Measurements from ENCODE around the gene PACRG. TPM values are rescaled to one million over a fixed set of nuclear protein-coding genes. Genes with fewer than 3 reads are reported as not detected.
A peak's percentile ranks its signal among the peaks of the same experiment; 100 is the strongest.
"Not testable (repeated sequence)": the region's sequence is repeated elsewhere in the genome, so short reads cannot be mapped to it uniquely, and the experiment has no call there.

The PACRG gene
- polyA plus RNA-seq, 1 donor, result 20.2 TPM

DNA sequence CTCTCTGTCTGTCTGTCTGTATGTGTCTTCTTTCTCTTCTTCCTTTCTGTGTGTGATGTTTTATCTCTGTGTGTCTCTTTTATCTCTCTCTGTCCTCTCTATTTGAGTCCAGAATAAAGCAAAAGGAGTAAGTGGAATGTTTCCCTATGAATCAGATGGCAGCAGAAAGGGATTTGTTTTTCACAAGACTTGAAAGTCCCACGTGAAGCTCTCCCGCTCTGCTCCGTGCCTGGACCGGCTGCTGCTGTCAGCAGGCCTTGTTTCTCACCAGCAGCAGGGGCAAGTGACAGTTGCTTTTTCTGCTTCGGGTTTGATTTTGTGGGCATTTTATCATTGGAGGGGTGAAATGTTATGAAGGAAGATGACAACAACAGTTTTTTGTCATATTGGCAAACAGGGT is 212.7 kb downstream of the PACRG start:
- no peak for DNase-seq

DNA sequence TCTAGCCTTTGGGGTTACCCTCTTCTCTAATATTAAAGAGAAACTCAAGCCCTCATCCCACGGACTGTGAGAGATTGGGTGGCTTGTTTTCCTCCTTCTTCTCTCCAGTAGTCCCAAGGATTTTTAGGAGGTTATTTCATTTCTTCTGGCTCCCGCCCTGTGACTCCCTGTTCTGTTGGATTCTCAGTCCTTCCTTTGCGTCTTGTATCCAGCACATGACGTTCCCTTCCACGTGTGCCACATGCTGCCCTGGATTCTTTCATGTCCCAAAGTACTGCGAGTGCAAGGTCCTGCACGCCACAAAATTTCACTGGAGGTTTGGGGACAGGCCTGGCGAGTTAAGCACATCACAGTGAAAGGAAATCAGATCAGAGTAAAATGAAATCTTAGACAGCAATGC is 213.4 kb downstream of the PACRG start:
- no peak for DNase-seq

DNA sequence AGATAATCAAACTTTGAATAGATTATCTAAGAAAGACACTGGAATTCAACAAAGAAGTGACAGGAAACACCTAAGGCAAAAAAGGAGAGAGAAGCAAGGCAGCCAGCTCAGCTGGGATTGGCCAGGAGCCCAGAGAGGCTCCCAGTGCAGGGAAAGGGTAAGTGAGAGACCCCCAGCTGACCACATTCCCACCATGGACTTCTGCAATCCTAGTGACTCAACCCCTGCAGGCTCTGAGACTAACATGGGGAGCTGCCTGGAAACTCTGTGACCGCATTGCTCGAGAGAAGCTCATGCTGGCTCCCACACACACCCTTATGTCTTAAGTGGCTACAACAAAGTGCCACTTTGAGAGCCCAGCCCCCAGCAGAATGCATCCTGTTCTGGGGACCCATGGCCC is 215.1 kb downstream of the PACRG start:
- no peak for DNase-seq

DNA sequence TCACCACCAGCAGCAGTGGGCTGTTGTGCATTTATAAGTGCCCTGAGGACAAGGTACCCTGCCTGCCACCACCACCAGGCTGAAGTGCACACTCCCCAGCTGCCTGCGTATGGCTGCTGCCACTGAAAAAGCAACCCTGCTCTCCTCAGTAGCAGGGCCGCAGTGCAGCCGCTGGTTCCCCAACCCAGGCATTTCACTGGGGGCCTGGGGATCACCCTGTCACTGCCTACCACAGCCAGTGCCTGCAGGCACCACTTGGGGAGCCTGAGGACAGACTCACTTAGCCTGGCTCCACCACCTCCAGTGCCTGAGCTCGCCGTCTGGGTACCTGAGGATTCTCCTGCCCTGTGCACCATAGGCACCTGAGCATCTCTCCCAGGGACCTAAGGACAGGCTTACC is 215.6 kb downstream of the PACRG start:
- DNase-seq, result no peak

DNA sequence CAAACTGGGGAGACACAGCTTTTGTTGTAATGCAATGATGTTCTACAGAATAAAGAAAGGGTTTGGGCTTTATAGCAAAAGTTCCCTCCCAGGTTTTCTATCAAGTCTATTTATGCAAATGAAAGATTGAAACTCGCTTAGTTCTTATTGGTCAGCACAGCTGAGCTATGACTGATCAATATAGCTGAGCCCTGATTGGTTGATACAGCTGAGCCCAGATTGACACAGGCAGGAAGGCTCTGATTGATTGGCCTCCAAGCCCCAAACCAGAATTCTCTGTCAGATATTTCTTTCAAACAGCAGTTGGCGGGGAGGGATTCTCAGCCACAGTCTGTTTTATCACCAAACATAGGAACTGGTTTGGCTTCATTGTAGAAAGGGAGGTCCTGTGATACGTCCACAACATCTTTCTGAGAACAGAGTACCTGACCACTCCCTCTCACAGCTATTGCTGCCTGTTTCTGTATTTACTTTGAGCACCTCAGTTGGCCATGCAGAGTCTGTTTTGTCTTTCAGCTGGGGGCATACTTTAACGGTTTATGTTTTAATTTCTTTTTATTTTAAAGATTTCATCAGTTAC is 223.5 kb downstream of the PACRG start:
- no peak for DNase-seq

DNA sequence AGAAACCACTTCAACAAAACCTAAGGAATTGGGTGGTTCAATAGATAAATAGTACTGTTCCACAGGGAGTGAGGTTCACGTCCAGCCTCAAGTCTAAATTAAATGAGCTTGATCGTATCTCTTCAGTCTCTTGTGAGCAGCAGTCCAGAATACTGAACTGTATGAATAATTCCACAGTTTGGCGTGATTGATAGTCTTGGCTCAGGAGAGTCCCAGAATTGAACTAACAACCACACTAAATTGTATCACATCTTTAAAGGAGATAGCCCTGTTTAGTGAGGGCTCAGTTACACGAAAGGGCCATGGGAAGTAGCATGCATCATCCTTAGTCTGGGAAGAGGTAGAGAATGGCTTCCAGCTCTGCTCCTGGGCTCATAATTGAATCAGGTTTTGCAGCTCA is 224.6 kb downstream of the PACRG start:
- no peak for DNase-seq

DNA sequence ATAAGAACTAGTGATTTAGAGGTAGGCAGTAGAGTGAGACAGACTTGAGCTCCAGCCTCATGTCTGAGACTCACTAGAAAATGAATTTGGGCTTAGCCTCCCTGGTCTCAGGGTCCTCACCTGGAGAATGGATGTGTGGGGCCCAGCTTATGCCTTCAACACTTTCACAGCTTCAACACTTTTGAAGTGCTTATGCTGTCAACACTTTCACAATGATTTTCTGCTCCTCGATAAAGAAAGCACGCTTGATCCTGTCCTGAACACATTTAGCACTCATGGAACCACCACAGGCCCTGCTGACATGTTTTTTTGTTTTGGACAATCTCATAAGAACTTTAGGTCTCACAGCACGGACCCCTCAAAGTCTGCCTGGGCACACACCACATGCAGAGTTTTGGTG is 229.3 kb downstream of the PACRG start:
- DNase-seq, result no peak

DNA sequence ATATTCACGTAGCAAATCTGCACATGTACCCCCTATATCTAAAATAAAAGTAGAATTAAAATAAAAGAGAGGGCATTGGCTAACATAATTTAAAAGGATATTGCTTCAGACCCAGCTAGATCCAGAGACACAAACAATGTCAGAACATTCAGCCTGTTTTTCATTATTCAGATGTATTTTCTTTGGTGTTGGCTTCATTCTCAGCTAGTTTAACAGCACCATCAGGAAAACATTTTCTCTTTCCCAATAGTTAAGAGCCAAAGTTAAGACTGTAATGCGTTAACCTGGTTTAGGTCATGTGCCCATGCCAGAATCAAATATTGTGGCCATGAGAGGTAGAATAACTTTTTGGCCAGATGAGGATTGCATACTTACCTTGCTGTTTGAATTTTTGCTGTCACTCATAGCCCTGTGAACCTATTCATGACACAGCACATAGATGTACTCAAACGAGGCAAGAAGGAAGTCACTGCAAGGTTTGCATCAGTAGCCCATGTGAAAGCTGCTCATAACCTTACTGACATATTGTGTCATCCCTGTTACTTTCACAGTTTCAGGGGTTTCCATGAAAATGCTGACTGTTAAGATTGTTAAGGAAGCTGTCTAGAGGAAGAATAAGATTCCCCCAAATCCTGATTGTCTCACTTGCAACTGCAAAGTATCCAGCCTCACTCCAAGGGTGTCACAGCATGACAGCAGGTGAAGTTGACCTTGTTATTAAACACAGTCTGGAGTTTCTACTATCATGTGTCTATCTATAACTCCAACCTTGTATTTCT is 233.1 kb downstream of the PACRG start:
- no peak for DNase-seq

DNA sequence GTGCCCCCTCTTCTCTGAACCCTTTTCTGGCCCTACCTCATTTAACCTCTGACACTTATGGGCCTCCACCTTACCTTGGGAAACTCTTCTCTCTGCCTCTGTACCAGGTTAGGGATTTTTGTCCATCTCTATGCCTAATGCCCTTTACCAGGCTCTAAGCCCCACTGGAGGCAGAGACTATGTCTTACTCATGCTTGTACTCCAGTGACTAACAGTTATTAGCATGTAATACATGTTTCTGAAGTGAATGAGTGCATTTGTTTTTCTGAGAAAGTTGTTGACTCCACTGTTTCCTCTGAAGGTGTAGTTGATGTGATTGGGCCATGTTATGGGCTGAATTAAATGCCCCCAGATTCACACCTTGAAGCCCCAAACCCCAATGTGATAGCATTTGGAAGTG is 234.3 kb downstream of the PACRG start:
- no peak for DNase-seq

DNA sequence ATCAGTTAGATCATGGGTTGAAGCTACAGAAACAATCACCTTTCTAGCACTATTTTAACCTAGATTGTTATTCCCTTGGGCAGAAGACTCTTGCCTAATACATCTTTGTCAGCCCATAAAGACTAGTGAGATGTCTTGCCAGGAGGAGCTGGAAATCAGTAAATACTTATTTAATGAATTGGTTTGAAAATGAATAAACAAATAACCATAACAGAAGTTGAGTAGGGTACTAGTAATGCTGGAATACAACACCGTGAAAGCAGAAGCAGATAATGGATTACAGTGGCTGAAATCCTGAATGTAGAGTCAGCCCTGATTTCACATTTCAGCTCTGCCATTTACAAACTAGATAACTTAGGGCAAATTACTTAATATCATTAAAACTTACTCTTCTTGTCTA is 236.1 kb downstream of the PACRG start:
- DNase-seq, result no peak

DNA sequence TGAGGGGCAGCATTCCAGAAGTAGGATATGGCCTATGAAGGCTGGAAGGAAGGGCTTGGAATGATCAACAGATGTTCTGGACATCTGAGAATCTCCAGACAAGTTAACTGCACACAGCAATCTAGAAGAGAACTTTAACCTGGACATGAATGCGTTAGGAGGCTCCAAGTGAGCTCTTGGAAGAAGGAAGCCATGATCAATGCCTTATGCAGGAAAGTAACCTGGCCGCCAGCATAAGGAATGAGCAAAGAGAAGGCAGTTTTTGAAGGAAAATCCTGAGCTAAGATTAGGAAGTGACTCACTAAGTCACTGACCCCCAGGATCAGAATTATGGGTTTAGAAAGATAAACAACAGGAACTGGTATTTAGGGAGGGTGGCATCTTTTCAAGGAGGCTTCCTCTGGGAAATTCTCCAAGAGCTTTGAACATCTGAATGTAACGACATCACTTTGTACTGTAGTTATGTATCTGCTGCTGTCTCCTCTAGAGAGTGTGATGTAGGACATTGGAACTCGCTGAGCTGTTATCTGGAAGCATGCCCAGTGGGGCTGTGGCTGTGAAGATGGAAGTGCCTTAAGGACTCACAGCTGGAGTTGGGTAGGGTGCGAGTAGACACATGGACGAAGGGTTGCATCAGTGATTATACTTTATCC is 236.8 kb downstream of the PACRG start:
- no peak for DNase-seq

DNA sequence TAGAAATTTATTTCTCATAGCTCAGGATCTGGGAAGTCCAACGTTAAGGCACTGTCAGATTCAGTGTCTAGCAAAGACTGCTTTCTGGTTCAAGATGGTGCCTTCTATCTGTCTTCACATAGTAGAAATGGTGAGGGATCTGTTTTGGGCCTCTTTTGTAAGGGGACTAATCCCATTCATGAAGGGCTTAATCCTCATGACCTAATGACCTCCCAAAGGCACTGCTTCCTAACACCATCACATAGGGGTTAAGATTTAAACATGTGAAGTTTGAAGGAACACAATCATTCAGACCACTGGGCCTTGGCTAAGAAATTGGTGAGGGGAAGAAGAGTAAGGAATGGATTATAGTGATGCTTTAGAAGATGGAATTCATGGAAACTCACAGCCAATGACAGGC is 237.6 kb downstream of the PACRG start:
- DNase-seq, result no peak

DNA sequence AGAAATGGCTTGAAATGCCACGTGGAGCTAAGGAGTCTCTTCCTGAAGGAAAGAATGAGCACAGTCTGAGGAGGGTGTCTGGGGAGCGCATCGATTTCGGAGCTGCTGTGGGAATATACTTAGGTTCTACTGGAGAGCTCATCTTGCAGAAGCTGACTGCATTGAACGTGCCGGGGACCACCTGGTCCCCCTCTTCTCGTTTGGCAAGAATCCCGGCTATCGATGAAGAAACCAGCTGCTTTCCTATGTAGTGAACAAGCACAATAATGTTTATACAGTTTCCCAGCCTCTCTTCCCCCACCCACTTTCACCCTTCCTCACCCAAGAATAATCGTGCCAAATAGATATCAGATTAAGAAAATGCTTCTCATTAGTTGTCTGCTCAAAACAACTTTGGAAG is 242.5 kb downstream of the PACRG start:
- no peak for DNase-seq

DNA sequence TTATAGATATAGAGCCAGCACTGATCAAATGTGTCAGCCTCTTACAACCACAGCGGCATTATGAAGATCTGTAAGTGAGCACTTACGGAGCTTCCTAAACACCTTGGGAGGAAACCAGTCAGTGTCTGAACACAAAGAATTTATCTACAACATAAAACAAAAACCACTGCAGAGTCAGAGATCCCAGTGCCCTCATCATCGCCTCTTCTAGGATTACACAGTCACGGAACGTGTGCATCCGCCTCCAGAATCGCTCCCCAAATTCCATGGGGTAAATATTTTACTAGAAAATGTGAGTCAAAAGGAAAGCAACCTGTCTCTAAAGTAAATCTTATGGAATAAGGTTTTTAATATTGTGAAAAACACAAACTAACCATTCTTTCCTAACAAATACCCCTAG is 243.6 kb downstream of the PACRG start:
- DNase-seq, result peak; percentile 27

DNA sequence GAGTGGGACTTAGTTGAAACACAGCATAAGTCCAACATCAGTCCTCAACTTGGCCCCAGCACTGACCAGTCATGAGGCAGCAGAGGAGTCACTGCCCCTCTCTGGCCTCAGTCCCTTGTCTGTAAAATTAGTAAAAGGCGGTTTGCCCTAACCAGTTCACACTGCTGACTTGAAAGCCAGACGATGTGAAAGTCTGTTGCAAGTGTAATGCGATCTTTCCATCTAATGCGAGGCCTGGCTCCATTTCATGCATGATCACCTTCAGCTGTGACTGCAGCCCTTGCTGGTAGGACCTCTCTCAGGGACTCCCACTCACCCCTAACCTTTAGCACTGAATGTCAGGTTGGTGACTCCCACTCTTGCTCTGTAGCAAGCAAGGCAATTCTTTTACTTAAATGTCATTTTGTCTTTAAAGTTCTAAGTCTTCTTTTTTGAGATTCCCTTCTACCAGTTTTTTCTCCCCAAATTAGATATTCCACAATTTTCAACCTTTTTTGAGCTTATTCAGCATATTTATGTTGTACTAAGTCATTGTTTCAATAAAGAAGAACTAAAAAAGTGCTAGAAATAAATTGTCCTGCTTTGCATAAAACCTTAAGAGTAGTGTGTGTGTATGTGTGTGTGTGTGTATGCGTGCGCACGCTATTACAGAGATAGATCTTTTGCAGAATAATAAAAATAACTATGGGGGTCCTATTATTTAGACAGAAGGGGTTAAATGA is 245.5 kb downstream of the PACRG start:
- DNase-seq, result peak; percentile 80

DNA sequence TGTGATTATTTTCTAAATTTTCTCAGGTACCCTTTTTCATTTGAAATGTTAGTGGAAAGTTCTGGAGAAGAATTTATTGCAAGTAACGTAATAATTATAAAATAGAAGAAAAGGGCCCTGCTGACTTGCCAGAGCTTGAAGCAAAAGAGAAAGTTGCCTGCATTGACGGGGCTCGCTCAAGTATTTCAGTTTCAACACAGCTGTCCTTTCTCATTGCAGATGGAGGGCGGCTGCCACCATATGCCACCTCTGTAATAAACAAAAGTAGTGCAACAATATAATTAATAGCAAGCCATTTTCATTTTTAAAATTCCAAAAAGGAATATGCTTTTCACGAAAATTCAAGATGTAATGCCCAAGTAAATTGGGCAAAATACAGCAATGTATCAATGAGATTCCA is 246.2 kb downstream of the PACRG start:
- no peak for DNase-seq

DNA sequence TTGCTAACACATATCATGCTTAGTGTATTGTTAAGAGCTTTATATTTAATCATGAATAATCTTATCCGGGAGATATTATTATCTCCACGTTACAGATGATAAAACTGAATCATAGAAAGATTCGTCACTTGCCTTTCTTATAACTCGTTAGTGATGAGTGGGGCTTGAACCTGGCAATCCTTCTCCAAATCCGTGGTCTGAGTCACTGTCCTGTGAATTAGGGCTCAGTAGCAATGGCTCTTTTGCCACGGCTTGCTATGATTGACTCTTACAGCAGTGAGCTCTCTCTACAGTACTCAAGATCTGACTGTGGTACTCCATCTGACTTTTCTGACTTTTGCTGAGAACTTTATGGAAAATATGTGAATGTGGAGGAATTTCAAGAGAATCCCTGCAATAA is 246.9 kb downstream of the PACRG start:
- DNase-seq, result no peak

DNA sequence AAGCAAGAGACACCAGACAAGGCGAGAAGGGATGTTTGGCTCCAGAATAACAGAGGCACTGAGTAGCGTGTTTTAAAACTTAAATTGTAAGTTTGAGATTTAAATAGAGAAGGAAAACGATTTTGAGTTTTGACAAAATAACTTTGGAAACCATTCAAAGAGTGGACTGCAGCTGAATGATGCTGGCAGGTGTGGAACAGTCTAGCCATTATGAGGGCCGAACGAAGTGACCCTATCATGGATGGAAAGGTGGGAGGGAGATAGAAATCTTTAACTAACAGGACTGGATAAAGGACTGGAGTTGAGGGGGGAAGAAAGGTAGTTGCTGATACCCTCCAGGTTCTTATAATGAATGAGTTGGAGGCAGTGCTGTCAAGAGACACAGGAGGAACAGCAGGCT is 248.4 kb downstream of the PACRG start:
- no peak for DNase-seq

DNA sequence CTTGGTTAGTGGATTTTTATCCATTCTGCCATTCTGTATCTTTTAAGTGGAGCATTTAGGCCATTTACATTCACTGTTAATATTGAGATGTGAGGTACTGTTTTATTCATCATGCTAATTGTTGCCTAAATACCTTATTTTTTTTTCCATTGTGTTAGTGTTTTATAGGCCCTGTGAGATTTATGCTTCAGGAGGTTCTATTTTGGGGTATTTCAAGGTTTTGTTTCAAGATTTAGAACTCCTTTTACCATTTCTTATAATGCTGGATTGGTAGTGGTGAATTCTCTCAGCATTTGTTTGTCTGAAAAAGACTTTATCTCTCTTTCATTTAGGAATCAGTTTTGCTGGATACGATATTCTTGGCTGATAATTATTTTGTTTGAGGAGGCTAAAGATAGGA is 255.5 kb downstream of the PACRG start:
- DNase-seq, result not testable (repeated sequence)

DNA sequence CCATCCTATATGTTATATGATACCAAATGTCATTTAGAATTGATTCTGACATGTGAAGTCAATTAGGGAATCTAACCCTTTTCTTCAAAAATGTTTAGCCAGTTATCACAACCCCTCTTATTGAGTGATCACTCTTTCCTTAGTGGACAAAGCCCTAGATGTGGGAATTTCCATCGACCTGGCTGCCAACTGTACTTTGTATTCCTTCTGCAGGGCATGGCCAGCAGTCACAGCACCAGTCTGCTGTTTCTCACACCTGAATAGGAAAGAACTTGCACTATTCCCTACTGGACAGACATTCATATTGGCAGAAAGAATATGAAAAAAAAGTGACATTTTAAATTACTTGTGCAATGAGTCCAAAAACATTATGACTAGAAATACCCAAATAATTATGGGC is 271.0 kb downstream of the PACRG start:
- no peak for DNase-seq

DNA sequence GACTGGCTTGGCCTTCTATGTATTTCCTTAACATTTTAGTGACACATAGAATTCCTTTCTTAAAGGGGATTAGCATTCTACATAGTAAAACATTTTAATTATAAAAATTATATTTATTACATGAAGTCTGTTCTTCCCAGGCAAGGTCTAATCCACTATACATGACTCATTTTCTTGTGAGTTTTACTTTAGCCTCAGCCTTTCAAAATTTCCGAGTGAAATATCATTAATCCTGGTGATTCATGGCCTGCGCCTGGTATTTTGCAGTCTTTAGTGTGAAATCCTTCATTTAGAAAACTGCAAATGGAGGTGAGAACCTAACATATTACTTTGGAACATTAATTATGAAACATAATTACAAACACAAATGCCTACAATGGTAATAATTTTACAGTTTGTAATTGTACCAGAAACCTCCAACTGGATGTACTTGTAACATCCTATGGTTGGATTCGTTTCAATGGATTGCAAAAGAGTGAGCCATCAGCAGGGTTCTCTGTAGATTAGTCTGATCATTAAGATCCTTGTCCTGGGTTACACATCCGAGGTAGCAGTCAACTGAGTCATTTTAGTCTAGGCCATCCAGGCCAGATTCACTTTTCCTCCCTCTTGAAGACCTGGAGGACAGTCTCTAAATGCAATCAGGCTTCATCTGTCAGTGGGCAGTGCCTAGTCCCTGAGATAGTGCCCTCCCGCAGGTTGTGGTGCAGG is 272.0 kb downstream of the PACRG start:
- DNase-seq, result no peak

DNA sequence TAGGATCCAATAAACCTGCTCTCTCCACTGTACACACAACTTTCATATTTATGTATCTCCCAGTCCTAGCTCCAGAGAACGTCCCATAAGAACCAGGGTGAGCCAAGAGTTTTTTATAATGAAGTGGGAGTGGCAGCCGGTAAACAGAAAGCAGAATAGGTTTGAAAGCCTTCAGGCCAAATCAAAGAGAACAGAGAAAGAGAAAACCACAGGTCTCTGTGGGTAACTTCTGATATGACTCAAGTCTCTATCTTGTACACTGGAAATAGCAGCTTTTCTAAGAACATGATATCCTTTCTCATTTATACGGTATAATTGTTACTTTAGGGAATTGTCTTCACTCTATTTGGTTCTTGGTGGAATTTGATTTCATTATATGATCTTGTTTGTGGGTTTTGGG is 273.6 kb downstream of the PACRG start:
- no peak for DNase-seq

All from left kidney (tissue), 2 donors.